C4-2B (cell line): Measurements from ENCODE around the gene JADE3.

Source experiments
- ZFX ChIP-seq: fragments of 450-650 bp; IDR thresholded peaks from 2 replicates; pipeline ENCODE4 v1.6.1; 2017
- TF ChIP-seq, protein P1 (sequence below): fragments of 450-650 bp; conservative IDR thresholded peaks from 2 replicates; pipeline ENCODE4 v1.5.1; 2017; ENCODE audit warnings: mild to moderate bottlenecking

DNA sequence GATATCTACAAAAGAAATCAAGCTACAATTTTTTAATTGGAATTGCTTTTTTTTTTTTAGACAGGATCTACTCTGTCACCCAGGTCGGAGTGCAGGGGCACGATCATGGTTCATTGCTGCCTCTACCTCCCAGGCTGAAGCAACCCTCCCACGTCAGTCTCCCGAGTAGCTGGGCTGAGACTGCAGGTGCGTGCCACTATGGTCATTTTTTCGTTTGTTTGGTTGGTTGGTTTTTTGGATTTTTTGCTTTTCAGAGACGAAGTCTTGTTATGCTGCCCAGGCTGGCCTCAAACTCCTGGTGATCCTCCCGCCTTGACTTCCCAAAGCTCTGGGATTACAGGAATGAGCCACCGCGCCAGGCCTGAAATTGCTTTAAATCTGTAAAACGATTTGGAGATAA lies 181.6 kb downstream of the JADE3 start:
- TF ChIP-seq, protein P1, sequence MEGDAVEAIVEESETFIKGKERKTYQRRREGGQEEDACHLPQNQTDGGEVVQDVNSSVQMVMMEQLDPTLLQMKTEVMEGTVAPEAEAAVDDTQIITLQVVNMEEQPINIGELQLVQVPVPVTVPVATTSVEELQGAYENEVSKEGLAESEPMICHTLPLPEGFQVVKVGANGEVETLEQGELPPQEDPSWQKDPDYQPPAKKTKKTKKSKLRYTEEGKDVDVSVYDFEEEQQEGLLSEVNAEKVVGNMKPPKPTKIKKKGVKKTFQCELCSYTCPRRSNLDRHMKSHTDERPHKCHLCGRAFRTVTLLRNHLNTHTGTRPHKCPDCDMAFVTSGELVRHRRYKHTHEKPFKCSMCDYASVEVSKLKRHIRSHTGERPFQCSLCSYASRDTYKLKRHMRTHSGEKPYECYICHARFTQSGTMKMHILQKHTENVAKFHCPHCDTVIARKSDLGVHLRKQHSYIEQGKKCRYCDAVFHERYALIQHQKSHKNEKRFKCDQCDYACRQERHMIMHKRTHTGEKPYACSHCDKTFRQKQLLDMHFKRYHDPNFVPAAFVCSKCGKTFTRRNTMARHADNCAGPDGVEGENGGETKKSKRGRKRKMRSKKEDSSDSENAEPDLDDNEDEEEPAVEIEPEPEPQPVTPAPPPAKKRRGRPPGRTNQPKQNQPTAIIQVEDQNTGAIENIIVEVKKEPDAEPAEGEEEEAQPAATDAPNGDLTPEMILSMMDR = no peak
- TF ChIP-seq ZFX = no peak
